PC-9 (cell line): ENCODE data around the gene CDH13. TPM values are rescaled to one million over a fixed set of nuclear protein-coding genes. Genes with fewer than 3 reads are reported as not detected.

Source experiments
- BruUV-seq: library from RNA; stranded (reverse); fragments of 400-500 nt; replicated peaks from 2 replicates; lab custom pipeline; 2021; lab: Mats Ljungman, UMichigan
- CTCF ChIA-PET: fragments of 300-600 bp; sonication (Branson Sonifier 250); formaldehyde crosslinking; loops from one replicate; lab custom pipeline; 2022; ENCODE audit warnings: antibody characterized with exemption; lab: Charles Lee
- POLR2A ChIA-PET: fragments of 300-600 bp; sonication (Branson Sonifier 250); formaldehyde crosslinking; loops from one replicate; lab custom pipeline; 2022; ENCODE audit warnings: antibody characterized with exemption; ENCODE audit not compliant: unreplicated experiment; lab: Charles Lee
- DNase-seq, 2 experiments: peaks; one replicate each; pipeline versions ENCODE4 v3.0.0 to v3.0.0-alpha.2; 2015 to 2022; ENCODE audit warnings: mixed read lengths in 1 of 2
- H2AFZ ChIP-seq: fragments of 200-600 bp; sonication (generic); 2 replicates; pipeline ENCODE4 v1.8.1; 2017; ENCODE audit warnings: antibody characterized with exemption
- H3F3A ChIP-seq: fragments of 200-600 bp; sonication (generic); 2 replicates; pipeline ENCODE4 v1.8.1; 2017; ENCODE audit warnings: antibody characterized with exemption, mild to moderate bottlenecking, low read depth; ENCODE audit not compliant: insufficient read depth
- H3K27ac ChIP-seq: fragments of 200-600 bp; sonication (generic); 2 replicates; pipeline ENCODE4 v1.6.1; 2016; ENCODE audit warnings: mixed run types
- H3K27me3 ChIP-seq: fragments of 200-600 bp; sonication (generic); 2 replicates; pipeline ENCODE4 v1.6.1; 2016; ENCODE audit warnings: low read depth, mixed run types; ENCODE audit not compliant: insufficient read depth
- H3K36me3 ChIP-seq: fragments of 200-600 bp; sonication (generic); 2 replicates; pipeline ENCODE4 v1.6.1; 2016; ENCODE audit warnings: low read depth, mixed run types
- H3K4me1 ChIP-seq: fragments of 200-600 bp; sonication (generic); replicated peaks from 2 replicates; pipeline ENCODE4 v1.6.1; 2016; ENCODE audit warnings: mixed run types; ENCODE audit not compliant: insufficient read depth
- H3K4me2 ChIP-seq: fragments of 200-600 bp; sonication (generic); 2 replicates; pipeline ENCODE4 v1.6.1; 2017; ENCODE audit warnings: mixed run types
- H3K4me3 ChIP-seq: fragments of 200-600 bp; sonication (generic); 2 replicates; pipeline ENCODE4 v1.6.1; 2016; ENCODE audit warnings: mixed run types
- H3K79me2 ChIP-seq: fragments of 200-600 bp; sonication (generic); 2 replicates; pipeline ENCODE4 v1.6.1; 2017; ENCODE audit warnings: low read depth, mixed run types
- H3K9me2 ChIP-seq: fragments of 200-600 bp; sonication (generic); 2 replicates; pipeline ENCODE4 v1.8.1; 2017; ENCODE audit warnings: mild to moderate bottlenecking; ENCODE audit not compliant: insufficient read depth
- H3K9me3 ChIP-seq: fragments of 200-600 bp; sonication (generic); 2 replicates; pipeline ENCODE4 v1.8.1; 2016; ENCODE audit warnings: low read depth; ENCODE audit not compliant: insufficient read depth
- H4K20me1 ChIP-seq: fragments of 200-600 bp; sonication (generic); 2 replicates; pipeline ENCODE4 v1.8.1; 2017; ENCODE audit not compliant: insufficient read depth
- EZH2 ChIP-seq: fragments of 200-600 bp; sonication (generic); IDR thresholded peaks from 2 replicates; pipeline ENCODE4 v1.8.0; 2017; ENCODE audit warnings: antibody characterized with exemption, low read depth
- intact Hi-C: fragments of 100-400 bp; cut with micrococcal nuclease; formaldehyde crosslinking; loops from one replicate; pipeline ENCODE4 v1.10.0; 2022; ENCODE audit not compliant: unreplicated experiment
- total RNA-seq: library from RNA; stranded (reverse); gene quantifications from 2 replicates; pipeline ENCODE4 v1.2.3, GENCODE V29; 2021
- TF ChIP-seq, protein P1 (sequence below): fragments of 200-600 bp; sonication (generic); conservative IDR thresholded peaks from 2 replicates; pipeline ENCODE4 v1.6.1; 2017; ENCODE audit warnings: mixed run types, antibody characterized with exemption, mild to moderate bottlenecking, moderate library complexity

Gene CDH13
- total RNA-seq, 1 experiment from 2014 or later, result 0.24 TPM

DNA sequence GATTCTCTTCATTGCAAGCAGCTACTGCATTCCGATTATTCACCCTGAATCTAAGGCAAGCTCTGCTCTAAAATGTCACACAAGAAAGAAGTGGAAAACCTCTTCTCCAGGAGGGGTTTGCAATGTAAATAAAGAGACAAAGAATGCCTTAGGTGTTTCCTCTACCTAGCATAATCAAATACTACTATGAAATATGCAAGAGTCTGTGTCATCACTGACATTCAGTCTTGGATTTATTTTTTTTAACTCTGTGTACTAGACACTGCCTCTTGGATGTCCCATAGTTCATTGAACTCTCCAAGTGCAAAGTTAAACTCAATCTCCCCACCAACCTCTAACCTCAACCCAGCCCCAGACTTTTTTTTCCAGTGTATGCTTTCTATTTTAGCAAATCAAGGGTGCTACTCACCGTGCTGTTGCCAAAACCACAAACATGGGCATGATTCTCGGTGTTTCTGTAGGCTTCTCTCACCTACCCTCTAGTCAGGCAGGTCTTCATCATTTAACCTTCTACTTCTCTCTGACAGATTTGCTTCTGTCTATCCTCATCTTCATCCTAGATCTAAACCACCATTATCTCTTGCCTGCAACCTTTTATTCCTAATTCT, 329.1 kb downstream of the CDH13 start:
- ChIA-PET CTCF (no interaction called here), POLR2A (no interaction called here)
- Histone ChIP-seq H3K27me3 (peaks cover 6% of the 10 kb centered on the region; the same call in 1 of the 2 replicates), H3K4me3 (no peak overlapping the region), H4K20me1 (no peaks in the 10 kb centered on the region), H3K4me1 (no peaks in the 10 kb centered on the region), H3K4me2 (no peak overlapping the region), H3K9me2 (no peaks in the 10 kb centered on the region), H3F3A (no peaks in the 10 kb centered on the region), H3K27ac (no peak overlapping the region), H3K9me3 (no peaks in the 10 kb centered on the region), H2AFZ (no peak overlapping the region), H3K36me3 (no peaks in the 10 kb centered on the region), H3K79me2 (no peaks in the 10 kb centered on the region)
- intact Hi-C loops, result no loop called here
- TF ChIP-seq, protein P1, sequence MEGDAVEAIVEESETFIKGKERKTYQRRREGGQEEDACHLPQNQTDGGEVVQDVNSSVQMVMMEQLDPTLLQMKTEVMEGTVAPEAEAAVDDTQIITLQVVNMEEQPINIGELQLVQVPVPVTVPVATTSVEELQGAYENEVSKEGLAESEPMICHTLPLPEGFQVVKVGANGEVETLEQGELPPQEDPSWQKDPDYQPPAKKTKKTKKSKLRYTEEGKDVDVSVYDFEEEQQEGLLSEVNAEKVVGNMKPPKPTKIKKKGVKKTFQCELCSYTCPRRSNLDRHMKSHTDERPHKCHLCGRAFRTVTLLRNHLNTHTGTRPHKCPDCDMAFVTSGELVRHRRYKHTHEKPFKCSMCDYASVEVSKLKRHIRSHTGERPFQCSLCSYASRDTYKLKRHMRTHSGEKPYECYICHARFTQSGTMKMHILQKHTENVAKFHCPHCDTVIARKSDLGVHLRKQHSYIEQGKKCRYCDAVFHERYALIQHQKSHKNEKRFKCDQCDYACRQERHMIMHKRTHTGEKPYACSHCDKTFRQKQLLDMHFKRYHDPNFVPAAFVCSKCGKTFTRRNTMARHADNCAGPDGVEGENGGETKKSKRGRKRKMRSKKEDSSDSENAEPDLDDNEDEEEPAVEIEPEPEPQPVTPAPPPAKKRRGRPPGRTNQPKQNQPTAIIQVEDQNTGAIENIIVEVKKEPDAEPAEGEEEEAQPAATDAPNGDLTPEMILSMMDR, result no peak
- no peak for TF ChIP-seq EZH2
- no peak for DNase-seq
- BruUV-seq, result no TSS peak

DNA sequence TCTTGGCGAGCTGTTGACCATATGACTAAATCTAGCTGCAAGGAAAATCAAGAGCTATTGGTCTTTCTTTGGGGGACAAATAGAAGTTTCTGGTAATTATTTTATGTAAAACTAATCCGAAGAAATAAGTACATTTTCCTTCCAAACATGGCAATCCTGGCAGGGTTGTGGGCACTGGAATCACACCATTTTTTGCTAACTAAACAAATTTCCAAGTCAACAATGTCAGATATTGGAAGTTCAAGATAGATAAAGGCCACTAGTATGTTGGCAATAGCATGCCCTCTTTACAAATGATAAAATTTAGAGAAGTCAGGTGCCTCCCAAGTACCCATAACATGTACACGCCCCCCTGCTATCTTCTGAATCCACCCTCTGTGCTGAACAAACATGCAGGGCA, 330.4 kb downstream of the CDH13 start:
- CTCF ChIA-PET, result no interaction called here
- Histone ChIP-seq H3K9me3 (no peaks in the 10 kb centered on the region), H2AFZ (no peak overlapping the region), H3K4me3 (no peak overlapping the region), H3K27me3 (peaks cover 6% of the 10 kb centered on the region; the same call in 1 of the 2 replicates), H3K27ac (no peak overlapping the region), H3K4me2 (no peak overlapping the region), H3F3A (no peaks in the 10 kb centered on the region), H3K36me3 (no peaks in the 10 kb centered on the region), H3K9me2 (no peaks in the 10 kb centered on the region), H3K4me1 (no peaks in the 10 kb centered on the region), H3K79me2 (no peaks in the 10 kb centered on the region), H4K20me1 (no peaks in the 10 kb centered on the region)
- no peak for DNase-seq
- intact Hi-C loops, result no loop called here
- no TSS peak for BruUV-seq
- POLR2A ChIA-PET, result no interaction called here
- TF ChIP-seq, protein P1, result no peak
- TF ChIP-seq EZH2, result no peak

DNA sequence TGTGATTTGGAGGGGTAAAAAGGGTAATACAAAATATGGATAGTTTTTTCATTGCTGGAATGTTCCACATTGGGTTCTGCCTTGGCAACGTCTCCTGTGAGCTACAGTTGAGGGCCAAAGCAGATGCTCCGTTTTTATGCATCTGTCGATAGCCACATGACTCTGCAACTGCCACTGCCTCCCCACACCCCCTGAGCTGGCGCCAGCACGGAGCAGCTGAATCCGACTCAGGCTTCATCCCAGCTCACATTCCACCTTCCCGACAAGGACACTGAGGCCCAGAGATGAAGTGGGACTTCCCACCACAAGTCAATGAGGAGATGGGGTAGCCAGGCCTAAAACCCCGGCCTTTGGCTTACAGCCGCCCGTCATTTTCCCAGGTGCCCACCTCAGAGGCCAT, 334.1 kb downstream of the CDH13 start:
- POLR2A ChIA-PET, result no interaction called here
- H3K27me3 ChIP-seq, result peaks cover 27% of the 10 kb centered on the region
- DNase-seq, result no peak
- H4K20me1 ChIP-seq, result no peaks in the 10 kb centered on the region
- no peak overlapping the region for H2AFZ ChIP-seq
- intact Hi-C loops, result no loop called here
- H3F3A ChIP-seq, result no peaks in the 10 kb centered on the region
- H3K9me2 ChIP-seq, result no peaks in the 10 kb centered on the region
- no peak overlapping the region for H3K4me3 ChIP-seq
- CTCF ChIA-PET, result no interaction called here
- H3K27ac ChIP-seq, result no peak overlapping the region
- H3K79me2 ChIP-seq, result no peaks in the 10 kb centered on the region
- no peaks in the 10 kb centered on the region for H3K9me3 ChIP-seq
- BruUV-seq, result no TSS peak
- TF ChIP-seq, protein P1, result no peak
- no peak for TF ChIP-seq EZH2
- no peaks in the 10 kb centered on the region for H3K36me3 ChIP-seq
- H3K4me1 ChIP-seq, result no peaks in the 10 kb centered on the region
- H3K4me2 ChIP-seq, result no peak overlapping the region
